CD14-positive monocyte (primary cell): ENCODE results near the gene SPDYE3. TPM values are rescaled to one million over a fixed set of nuclear protein-coding genes. Genes with fewer than 3 reads are reported as not detected.
"Not testable (repeated sequence)": the region's sequence is repeated elsewhere in the genome, so short reads cannot be mapped to it uniquely, and the experiment has no call there.

ENCODE experiments used
- DNase-seq, 3 donors: peaks; one replicate each; pipeline ENCODE4 v3.0.0-alpha.2; 2011 to 2022
- H2AFZ ChIP-seq: 2 replicates; pipeline ENCODE4 v1.6.0; 2012; ENCODE audit warnings: mild to moderate bottlenecking, low read depth, low read length, inconsistent platforms; ENCODE audit not compliant: insufficient read depth, poor library complexity, severe bottlenecking
- H3K27ac ChIP-seq, 2 donors: 1 replicate in 1 of 2; 2 replicates in 1 of 2; pipeline ENCODE4 v1.5.1; 2012 to 2013; ENCODE audit warnings: low read length in 2 of 2, control low read depth in 1 of 2, inconsistent platforms in 1 of 2, low read depth in 1 of 2, mild to moderate bottlenecking in 1 of 2
- H3K27me3 ChIP-seq, 2 donors: one replicate each; pipeline versions ENCODE4 v1.6.0 to v1.6.1; 2011 to 2013; ENCODE audit warnings: low read length in 2 of 2; ENCODE audit not compliant: control insufficient read depth in 2 of 2, insufficient read depth in 2 of 2
- H3K36me3 ChIP-seq, 2 donors: replicated peaks in 1 of 2; 1 replicate in 1 of 2; 2 replicates in 1 of 2; pipeline versions ENCODE4 v1.5.1 to v1.6.1; 2012 to 2013; ENCODE audit warnings: low read length in 2 of 2, control low read depth in 1 of 2, inconsistent platforms in 1 of 2, mild to moderate bottlenecking in 1 of 2; ENCODE audit not compliant: insufficient read depth in 2 of 2, control insufficient read depth in 1 of 2
- H3K4me1 ChIP-seq, 2 donors: 1 replicate in 1 of 2; 2 replicates in 1 of 2; pipeline versions ENCODE4 v1.5.1 to v1.6.1; 2012 to 2013; ENCODE audit warnings: low read length in 2 of 2, control low read depth in 1 of 2, inconsistent platforms in 1 of 2, mild to moderate bottlenecking in 1 of 2, moderate library complexity in 1 of 2; ENCODE audit not compliant: insufficient read depth in 2 of 2, control insufficient read depth in 1 of 2
- H3K4me2 ChIP-seq: replicated peaks from 2 replicates; pipeline ENCODE3; 2012; ENCODE audit warnings: low read length, moderate library complexity, mild to moderate bottlenecking; ENCODE audit not compliant: poor library complexity, severe bottlenecking; ENCODE audit errors: extremely low read depth
- H3K4me3 ChIP-seq, 3 experiments: fragments of 200-600 bp in 1 of 3; sonication (generic) in 1 of 3; replicated peaks in 1 of 3; 1 replicate in 2 of 3; 2 replicates in 1 of 3; pipeline ENCODE4 v1.5.1; 2011 to 2013; ENCODE audit warnings: low read length in 3 of 3, mild to moderate bottlenecking in 3 of 3, control low read depth in 2 of 3, low read depth in 2 of 3, inconsistent platforms in 1 of 3, moderate library complexity in 1 of 3
- H3K79me2 ChIP-seq: 2 replicates; pipeline ENCODE4 v1.6.0; 2012; ENCODE audit warnings: mild to moderate bottlenecking, control low read depth, inconsistent platforms, low read length, moderate library complexity; ENCODE audit not compliant: insufficient read depth
- H3K9ac ChIP-seq: 2 replicates; pipeline ENCODE4 v1.6.0; 2017; ENCODE audit warnings: low read length, mild to moderate bottlenecking; ENCODE audit not compliant: insufficient read depth, poor library complexity, severe bottlenecking
- H3K9me3 ChIP-seq, 2 donors: replicated peaks in 1 of 2; 1 replicate in 1 of 2; 2 replicates in 1 of 2; pipeline versions ENCODE4 v1.5.1 to v1.6.1; 2012 to 2013; ENCODE audit warnings: low read length in 2 of 2, control low read depth in 1 of 2; ENCODE audit not compliant: control insufficient read depth in 1 of 2, insufficient read depth in 1 of 2
- H4K20me1 ChIP-seq: 2 replicates; pipeline ENCODE4 v1.6.0; 2012; ENCODE audit warnings: mild to moderate bottlenecking, low read length, control low read depth, moderate library complexity; ENCODE audit not compliant: insufficient read depth
- H3K27ac Mint-ChIP-seq, 7 donors: one replicate each; pipeline ENCODE4 v1.8.0; 2020; ENCODE audit warnings: mild to moderate bottlenecking in 7 of 7, mixed read lengths in 7 of 7, moderate library complexity in 6 of 7, inconsistent platforms in 2 of 7
- H3K27me3 Mint-ChIP-seq, 3 donors: one replicate each; pipeline ENCODE4 v1.8.0; 2021 to 2022; ENCODE audit warnings: low read depth in 3 of 3, mild to moderate bottlenecking in 3 of 3, mixed read lengths in 3 of 3, moderate library complexity in 3 of 3, inconsistent platforms in 1 of 3
- H3K36me3 Mint-ChIP-seq, 2 donors: one replicate each; pipeline ENCODE4 v1.8.0; 2020; ENCODE audit warnings: mixed read lengths in 2 of 2, inconsistent platforms in 1 of 2, mild to moderate bottlenecking in 1 of 2
- H3K4me1 Mint-ChIP-seq: one replicate; pipeline ENCODE4 v1.8.0; 2020; ENCODE audit warnings: mild to moderate bottlenecking, mixed read lengths
- H3K4me3 Mint-ChIP-seq, 2 donors: one replicate each; pipeline ENCODE4 v1.8.0; 2020; ENCODE audit warnings: mild to moderate bottlenecking in 2 of 2, mixed read lengths in 2 of 2, moderate library complexity in 1 of 2
- H3K9me3 Mint-ChIP-seq, 7 donors: one replicate each; pipeline ENCODE4 v1.8.0; 2020 to 2022; ENCODE audit warnings: mixed read lengths in 7 of 7, mild to moderate bottlenecking in 6 of 7, moderate library complexity in 6 of 7, inconsistent platforms in 2 of 7
- WGBS: methylation state at CpG from one replicate; pipeline ENCODE4 v1.1.5; 2013; ENCODE audit warnings: missing lambda C conversion rate; ENCODE audit not compliant: insufficient coverage; 5-methylcytosine and 5-hydroxymethylcytosine counted together
- intact Hi-C, 2 donors: fragments of 100-400 bp; cut with micrococcal nuclease; formaldehyde crosslinking; loops; one replicate each; pipeline versions ENCODE4 v1.15.0 to v1.15.1; 2023
- polyA plus RNA-seq, 3 donors: library from polyadenylated mRNA; depleted of rRNA in 1 of 3; unstranded in 2 of 3; stranded (reverse) in 1 of 3; fragments of 300-500 nt in 2 of 3; fragments of >200 nt in 1 of 3; fragmentation: Illumina TruSeq in 2 of 3; gene quantifications; 1 replicate in 2 of 3; 2 replicates in 1 of 3; pipeline ENCODE4 v1.2.3, GENCODE V29; 2012 to 2021

SPDYE3 gene
- polyA plus RNA-seq, 3 donors = 0.58 to 1.2 TPM; not detected in 1

DNA sequence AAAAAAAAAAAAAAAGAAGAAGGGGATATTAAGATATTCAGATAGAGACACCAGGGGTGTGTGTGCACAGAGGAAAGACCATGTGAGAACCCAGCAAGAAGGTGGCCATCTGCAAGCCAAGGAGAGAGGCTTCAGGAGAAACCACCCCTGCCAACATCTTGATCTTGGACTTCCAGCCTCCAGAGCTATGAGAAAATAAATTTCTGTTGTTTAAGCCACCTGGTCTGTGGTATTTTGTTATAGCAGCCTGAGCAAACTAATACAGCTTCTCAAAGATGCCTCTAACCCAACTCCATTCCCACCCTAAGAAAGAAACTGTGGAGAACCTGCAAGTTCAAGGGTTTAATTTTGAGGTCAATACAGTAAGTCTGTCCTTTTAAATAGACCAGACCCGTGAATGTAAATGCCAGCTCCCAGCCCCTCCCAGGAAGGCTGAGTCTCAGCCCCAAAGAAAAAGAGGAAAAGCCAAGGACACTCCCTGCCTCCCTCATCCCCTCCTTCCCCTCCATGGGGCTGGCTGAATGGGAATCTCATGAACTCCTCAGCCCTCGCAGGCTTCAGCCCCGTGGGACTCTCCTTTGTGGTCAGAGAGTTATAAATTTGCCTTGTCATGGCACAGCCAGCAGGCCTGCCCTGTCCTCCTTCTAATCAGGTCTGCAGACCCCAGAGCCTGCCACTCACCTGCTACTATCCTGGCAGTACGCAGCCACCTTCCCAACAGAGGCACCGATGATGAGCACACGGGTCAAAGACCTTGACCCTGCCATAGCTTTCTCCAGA is 9.5 kb upstream of the SPDYE3 start:
- H3K4me1 Mint-ChIP-seq, H3K36me3 ChIP-seq, H3K36me3 Mint-ChIP-seq, H3K4me3 ChIP-seq, H3K9me3 Mint-ChIP-seq, intact Hi-C loops, H3K27ac ChIP-seq, H3K4me3 Mint-ChIP-seq, H3K4me1 ChIP-seq, H3K9me3 ChIP-seq, DNase-seq, H3K9ac ChIP-seq, H3K79me2 ChIP-seq, H3K27me3 Mint-ChIP-seq, H2AFZ ChIP-seq, H3K27me3 ChIP-seq, H4K20me1 ChIP-seq, H3K4me2 ChIP-seq: not testable (repeated sequence)
- 94% methylated on average over 3 of the region's 6 CpGs for WGBS
- peak overlapping the region in 1 of 7 donors; percentile 57 for H3K27ac Mint-ChIP-seq

DNA sequence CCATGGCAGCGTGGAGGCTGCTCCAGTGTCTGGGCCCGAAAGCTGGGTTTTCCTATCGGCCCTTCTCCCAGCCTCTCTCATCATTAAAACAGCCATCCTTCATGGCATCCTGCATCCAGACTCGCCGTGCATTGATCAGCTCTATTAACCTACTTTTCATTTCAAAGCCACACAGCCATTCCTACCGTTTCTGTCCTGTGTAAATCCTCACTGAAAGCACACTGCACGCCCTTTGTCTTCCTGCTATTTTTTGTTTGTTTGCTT is 8.9 kb upstream of the SPDYE3 start:
- H2AFZ ChIP-seq, DNase-seq, H3K79me2 ChIP-seq, H3K4me1 ChIP-seq, H3K27ac ChIP-seq, H3K4me2 ChIP-seq, H3K4me3 ChIP-seq, H3K36me3 ChIP-seq, H3K27me3 Mint-ChIP-seq, H3K36me3 Mint-ChIP-seq, H3K27me3 ChIP-seq, H3K9ac ChIP-seq, H3K9me3 Mint-ChIP-seq, H3K4me3 Mint-ChIP-seq, H3K9me3 ChIP-seq, H4K20me1 ChIP-seq, intact Hi-C loops, H3K4me1 Mint-ChIP-seq: not testable (repeated sequence)
- WGBS = 91% methylated on average over 5 of the region's 7 CpGs
- H3K27ac Mint-ChIP-seq = peak overlapping the region in 1 of 7 donors; percentile 57

DNA sequence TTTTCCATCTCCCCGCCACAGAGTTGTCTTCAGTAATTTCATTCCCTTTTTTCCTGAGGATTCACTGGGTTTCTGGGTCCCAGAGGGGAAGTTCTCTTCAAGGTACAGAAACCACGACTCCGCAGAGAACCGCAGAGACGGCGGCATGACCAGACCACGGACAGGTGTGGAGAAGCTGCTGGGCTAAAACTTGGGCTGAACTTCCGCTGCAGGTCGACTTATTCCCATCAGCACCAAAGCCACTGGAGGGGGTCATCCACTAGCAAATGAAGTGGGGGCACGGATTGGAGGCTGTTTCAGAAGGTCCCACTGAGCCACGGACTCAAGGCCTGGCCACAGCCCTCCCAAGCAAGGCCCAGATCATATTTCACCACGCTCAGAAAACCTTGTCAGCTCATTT is 3.0 kb upstream of the SPDYE3 start:
- H3K4me3 Mint-ChIP-seq, H3K4me1 ChIP-seq, H2AFZ ChIP-seq, H3K9me3 ChIP-seq, H3K4me3 ChIP-seq, H3K9me3 Mint-ChIP-seq, H3K27me3 Mint-ChIP-seq, DNase-seq, H3K4me1 Mint-ChIP-seq, H4K20me1 ChIP-seq, H3K9ac ChIP-seq, H3K4me2 ChIP-seq, H3K27ac Mint-ChIP-seq, intact Hi-C loops, H3K36me3 ChIP-seq, H3K27me3 ChIP-seq, H3K79me2 ChIP-seq, H3K27ac ChIP-seq: not testable (repeated sequence)
- WGBS = no CpG with 5 or more reads among the region's 12 CpGs
- H3K36me3 Mint-ChIP-seq = peaks cover 9 to 18% of the 10 kb centered on the region in 2 donors

DNA sequence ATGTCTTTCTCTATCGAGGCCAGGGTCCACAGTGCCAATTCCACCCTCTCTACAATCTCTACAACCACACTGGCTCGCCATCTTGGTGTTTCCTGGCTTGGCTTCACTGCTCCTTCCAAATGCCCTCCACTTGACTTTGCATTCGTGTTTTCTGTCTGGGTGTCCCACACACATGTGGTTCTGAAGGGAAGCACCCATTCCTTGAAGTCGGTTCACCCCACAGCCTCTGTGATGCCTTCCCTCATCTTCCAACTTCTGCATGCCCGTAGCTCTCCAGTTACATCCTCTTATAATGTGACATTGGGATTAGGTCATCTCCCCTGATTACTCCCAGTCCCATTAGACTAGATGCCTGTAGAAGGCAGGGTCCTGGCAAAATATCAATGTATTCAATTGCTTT is 10.8 kb downstream of the SPDYE3 start:
- H3K36me3 Mint-ChIP-seq = peaks cover 19 to 29% of the 10 kb centered on the region in 2 donors
- H3K4me3 Mint-ChIP-seq, intact Hi-C loops, H3K36me3 ChIP-seq, H3K4me1 ChIP-seq, H3K79me2 ChIP-seq, H2AFZ ChIP-seq, H3K27ac ChIP-seq, H3K9me3 ChIP-seq, H3K9ac ChIP-seq, H3K4me2 ChIP-seq, H3K4me3 ChIP-seq, H4K20me1 ChIP-seq, H3K27me3 ChIP-seq, H3K27me3 Mint-ChIP-seq: not testable (repeated sequence)
- peak overlapping the region; percentile 40 to 88 (median 81) for H3K27ac Mint-ChIP-seq
- peaks cover 2 to 14% (median 8%) of the 10 kb centered on the region in 7 donors for H3K9me3 Mint-ChIP-seq
- 17% methylated on average over 1 of the region's 5 CpGs for WGBS
- H3K4me1 Mint-ChIP-seq = peaks cover 15% of the 10 kb centered on the region
- DNase-seq = peak in 1 of 3 donors; percentile 9
